Colonic mucosa (tissue), 4 donors: Measurements from ENCODE around the gene VSIG2. TPM values are rescaled to one million over a fixed set of nuclear protein-coding genes. Genes with fewer than 3 reads are reported as not detected.

Experiments
- DNase-seq: peaks from one replicate; pipeline ENCODE4 v3.0.0-alpha.2; 2020
- H3K27ac ChIP-seq: fragments of 200-600 bp; one replicate; pipeline ENCODE4 v1.8.0; 2021
- H3K27me3 ChIP-seq: fragments of 200-600 bp; one replicate; pipeline ENCODE4 v1.8.0; 2021
- H3K36me3 ChIP-seq: fragments of 200-600 bp; one replicate; pipeline ENCODE4 v1.8.0; 2021
- H3K4me1 ChIP-seq: fragments of 200-600 bp; one replicate; pipeline ENCODE4 v1.8.0; 2021; ENCODE audit warnings: mild to moderate bottlenecking
- H3K4me3 ChIP-seq: fragments of 200-600 bp; one replicate; pipeline ENCODE4 v1.8.0; 2021
- H3K9ac ChIP-seq, 2 donors: one replicate each; pipeline ENCODE4 v1.7.0; 2013; ENCODE audit warnings: control low read depth in 2 of 2, low read depth in 2 of 2, low read length in 2 of 2
- H3K9me3 ChIP-seq: fragments of 200-600 bp; one replicate; pipeline ENCODE4 v1.8.0; 2021
- intact Hi-C: fragments of 100-400 bp; cut with DNase I; formaldehyde crosslinking; loops from one replicate; pipeline ENCODE4 v1.14.1; 2022
- total RNA-seq, 2 donors: library from RNA; stranded (reverse); fragmentation: NEBNext Ultra II Directional in 1 of 2; extraction: Animal tissue kit (Norgen Biotek cat#: 25700) in 1 of 2; gene quantifications; one replicate each; pipeline ENCODE4 v1.2.1, GENCODE V29; 2021
- TF ChIP-seq, protein P1 (sequence below): fragments of 200-600 bp; IDR thresholded peaks from one replicate; pipeline ENCODE4 v1.8.0; 2022; ENCODE audit warnings: antibody characterized with exemption, mild to moderate bottlenecking
- donor health status: healthy.
- donor health status: DM: no; HTN: no; CAD: no.
- donor health status: DM: no; HTN: no; CAD: no.

VSIG2 gene
- total RNA-seq, 2 donors from 2014 or later, result 122 to 155 TPM

DNA sequence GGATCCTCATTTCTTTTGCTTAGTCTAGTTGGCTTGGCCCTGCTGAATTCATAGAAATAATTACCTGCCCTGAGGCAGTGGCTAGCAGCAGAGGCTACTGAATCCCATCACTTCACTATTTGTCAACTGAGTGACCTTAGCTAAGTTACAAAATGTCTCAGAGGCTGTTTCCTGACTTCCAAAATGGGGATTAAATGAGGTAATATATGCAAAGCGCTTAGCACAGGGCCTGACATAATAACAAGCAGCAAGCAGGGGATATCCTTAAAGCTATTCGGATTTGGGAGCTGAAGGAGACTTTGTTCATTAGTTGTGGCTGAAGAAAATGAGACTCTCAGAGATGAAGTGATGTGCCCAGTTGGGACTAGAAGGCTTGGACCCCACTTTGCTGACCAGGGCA, 9.5 kb downstream of the VSIG2 start:
- intact Hi-C loops, result no loop called here
- no peak overlapping the region for H3K4me3 ChIP-seq
- H3K27me3 ChIP-seq, result peaks cover 4% of the 10 kb centered on the region

DNA sequence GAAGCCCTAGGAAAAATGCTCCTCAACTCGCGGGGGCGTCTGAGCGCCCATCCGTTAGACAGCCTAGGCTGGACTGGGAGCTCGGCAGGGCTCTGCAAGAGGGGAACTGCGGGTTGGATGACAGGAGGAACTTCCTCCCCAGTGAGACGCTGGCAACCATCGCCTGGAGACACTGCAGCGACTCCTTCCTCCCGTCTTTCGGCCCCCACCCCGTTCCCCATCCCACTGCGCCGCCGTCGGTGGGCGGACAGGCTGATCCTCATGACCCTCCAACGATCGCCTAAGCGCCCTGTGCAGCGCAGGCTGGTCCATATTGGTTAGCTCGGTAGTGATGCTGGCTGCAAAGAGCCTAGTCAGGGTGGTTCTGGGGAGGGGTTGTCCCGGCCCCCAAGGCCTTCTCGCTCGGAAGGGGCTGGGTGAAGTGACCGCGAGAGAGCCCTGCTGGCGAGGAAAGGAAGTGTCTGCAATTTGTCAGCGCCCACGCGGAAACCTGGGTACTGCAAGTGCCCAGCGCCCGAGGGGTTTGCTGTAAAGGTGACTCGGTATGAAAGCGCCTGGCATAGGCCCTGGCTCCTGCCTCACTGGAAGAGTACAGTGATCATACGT, 11.7 kb downstream of the VSIG2 start:
- H3K4me1 ChIP-seq, result peaks cover 12% of the 10 kb centered on the region
- no peak for DNase-seq
- no peaks in the 10 kb centered on the region for H3K9me3 ChIP-seq
- TF ChIP-seq, protein P1, sequence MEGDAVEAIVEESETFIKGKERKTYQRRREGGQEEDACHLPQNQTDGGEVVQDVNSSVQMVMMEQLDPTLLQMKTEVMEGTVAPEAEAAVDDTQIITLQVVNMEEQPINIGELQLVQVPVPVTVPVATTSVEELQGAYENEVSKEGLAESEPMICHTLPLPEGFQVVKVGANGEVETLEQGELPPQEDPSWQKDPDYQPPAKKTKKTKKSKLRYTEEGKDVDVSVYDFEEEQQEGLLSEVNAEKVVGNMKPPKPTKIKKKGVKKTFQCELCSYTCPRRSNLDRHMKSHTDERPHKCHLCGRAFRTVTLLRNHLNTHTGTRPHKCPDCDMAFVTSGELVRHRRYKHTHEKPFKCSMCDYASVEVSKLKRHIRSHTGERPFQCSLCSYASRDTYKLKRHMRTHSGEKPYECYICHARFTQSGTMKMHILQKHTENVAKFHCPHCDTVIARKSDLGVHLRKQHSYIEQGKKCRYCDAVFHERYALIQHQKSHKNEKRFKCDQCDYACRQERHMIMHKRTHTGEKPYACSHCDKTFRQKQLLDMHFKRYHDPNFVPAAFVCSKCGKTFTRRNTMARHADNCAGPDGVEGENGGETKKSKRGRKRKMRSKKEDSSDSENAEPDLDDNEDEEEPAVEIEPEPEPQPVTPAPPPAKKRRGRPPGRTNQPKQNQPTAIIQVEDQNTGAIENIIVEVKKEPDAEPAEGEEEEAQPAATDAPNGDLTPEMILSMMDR, result peak; percentile 34
- peaks cover under 1% of the 10 kb centered on the region for H3K27me3 ChIP-seq
- intact Hi-C loops, result no loop called here
- peak overlapping the region; percentile 45 for H3K4me3 ChIP-seq
- H3K36me3 ChIP-seq, result no peaks in the 10 kb centered on the region
- H3K9ac ChIP-seq, result peak overlapping the region; percentile 6 to 46
- no peak overlapping the region for H3K27ac ChIP-seq

More for the DNA sequence above, 9.5 kb downstream of the VSIG2 start:
- no peak for DNase-seq
- no peak overlapping the region for H3K27ac ChIP-seq
- H3K9me3 ChIP-seq, result no peaks in the 10 kb centered on the region
- H3K36me3 ChIP-seq, result no peaks in the 10 kb centered on the region
- peaks cover 12% of the 10 kb centered on the region for H3K4me1 ChIP-seq
- no peak overlapping the region for H3K9ac ChIP-seq
- TF ChIP-seq, protein P1, result no peak

DNA sequence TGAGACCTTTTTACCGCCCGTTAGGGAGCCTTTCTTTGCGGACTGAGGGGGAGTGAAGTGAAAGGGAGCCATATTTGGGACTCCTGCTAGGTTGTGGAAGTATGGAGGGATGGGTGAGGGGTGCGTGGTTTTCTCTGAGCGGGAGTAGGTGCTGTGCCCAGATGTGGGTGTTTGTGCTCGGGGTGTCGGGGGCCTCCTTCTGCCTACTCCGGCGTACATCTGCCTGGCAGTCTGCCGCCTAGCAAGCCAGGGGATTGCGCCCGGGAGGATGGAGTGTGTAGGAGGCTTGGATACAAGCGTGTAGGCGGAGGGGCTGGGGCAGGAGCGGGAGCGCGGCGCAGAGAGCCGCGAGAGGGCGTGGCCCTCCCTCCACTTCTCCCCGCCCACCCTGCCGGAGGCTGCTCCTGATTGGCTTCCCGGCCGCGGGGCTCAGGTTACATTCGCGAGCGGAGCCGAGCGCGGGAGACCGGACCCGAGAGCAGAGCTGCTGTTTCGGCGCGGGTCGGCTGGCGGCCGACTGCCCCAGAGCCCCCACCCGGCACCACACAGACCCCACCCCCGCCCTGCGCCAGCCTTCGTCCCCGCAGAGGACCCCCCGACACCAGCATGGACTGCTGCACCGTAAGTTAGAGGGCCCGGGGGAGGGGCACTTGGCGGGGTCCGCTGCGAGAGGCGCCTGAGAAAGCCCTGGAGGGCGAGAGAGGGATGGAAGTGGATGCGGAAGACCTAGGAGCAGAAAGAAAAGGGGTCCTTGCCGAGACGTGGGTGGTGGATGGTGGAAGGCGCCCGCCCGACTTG, 12.4 kb downstream of the VSIG2 start, which contains the start of gene NRGN:
Gene NRGN (plus strand): TSS at position 464 of the 798 bp plus-strand sequence. CDS start 143 bp downstream, at position 607.
- DNase-seq, result peak; percentile 94
- H3K36me3 ChIP-seq, result no peaks in the 10 kb centered on the region
- no peaks in the 10 kb centered on the region for H3K9me3 ChIP-seq
- intact Hi-C loops, result no loop called here
- no peaks in the 10 kb centered on the region for H3K27me3 ChIP-seq
- H3K4me1 ChIP-seq, result peaks cover 12% of the 10 kb centered on the region
- H3K9ac ChIP-seq, result peak within 1 kb of the TSS; percentile 24 to 46
- TF ChIP-seq, protein P1, result no peak
- H3K4me3 ChIP-seq, result peak within 1 kb of the TSS; percentile 45
- no peak within 1 kb of the TSS for H3K27ac ChIP-seq

DNA sequence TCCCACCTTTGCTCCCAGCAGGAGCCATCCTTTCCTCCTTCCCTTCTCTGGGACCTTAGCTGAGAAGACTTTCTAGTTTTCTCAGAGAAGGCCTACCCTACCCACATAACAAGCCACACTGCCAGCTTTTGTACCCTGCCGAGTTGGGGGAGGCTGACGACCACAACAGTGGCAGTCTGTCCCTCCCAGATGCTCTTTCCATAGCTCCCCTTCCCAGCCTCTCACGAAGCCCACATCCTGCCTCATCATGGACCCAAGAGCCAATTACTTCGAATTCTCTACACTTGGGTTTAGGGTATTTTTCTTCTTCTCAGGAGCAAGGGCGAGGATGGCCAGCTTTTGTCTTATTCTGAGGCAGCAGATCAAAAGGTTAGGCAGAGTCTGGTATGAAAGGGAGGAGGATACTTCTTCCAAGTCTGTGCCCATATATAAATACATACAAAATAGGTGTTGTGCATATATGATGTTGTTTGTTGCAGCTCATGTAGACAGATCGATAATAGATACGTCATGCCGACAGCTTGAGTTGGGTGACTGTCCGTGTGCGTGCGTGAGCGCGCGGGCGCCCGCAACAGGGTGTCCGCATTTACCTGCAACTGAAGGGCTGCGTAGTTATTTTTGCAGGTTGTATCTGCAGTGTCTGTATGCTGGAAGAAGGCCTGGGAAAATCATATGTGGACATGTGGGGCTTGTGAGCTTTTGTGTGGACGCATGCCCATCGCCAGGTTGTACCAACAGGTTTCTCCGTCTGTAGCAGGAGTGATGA, 13.2 kb downstream of the VSIG2 start:
- no peak for DNase-seq
- Histone ChIP-seq H3K9me3 (no peaks in the 10 kb centered on the region), H3K4me1 (peaks cover 12% of the 10 kb centered on the region), H3K9ac (peak overlapping the region in 1 of 2 donors; percentile 23), H3K27ac (no peak overlapping the region), H3K36me3 (no peaks in the 10 kb centered on the region), H3K27me3 (no peaks in the 10 kb centered on the region), H3K4me3 (no peak overlapping the region)
- intact Hi-C loops, result no loop called here
- TF ChIP-seq, protein P1, result no peak

DNA sequence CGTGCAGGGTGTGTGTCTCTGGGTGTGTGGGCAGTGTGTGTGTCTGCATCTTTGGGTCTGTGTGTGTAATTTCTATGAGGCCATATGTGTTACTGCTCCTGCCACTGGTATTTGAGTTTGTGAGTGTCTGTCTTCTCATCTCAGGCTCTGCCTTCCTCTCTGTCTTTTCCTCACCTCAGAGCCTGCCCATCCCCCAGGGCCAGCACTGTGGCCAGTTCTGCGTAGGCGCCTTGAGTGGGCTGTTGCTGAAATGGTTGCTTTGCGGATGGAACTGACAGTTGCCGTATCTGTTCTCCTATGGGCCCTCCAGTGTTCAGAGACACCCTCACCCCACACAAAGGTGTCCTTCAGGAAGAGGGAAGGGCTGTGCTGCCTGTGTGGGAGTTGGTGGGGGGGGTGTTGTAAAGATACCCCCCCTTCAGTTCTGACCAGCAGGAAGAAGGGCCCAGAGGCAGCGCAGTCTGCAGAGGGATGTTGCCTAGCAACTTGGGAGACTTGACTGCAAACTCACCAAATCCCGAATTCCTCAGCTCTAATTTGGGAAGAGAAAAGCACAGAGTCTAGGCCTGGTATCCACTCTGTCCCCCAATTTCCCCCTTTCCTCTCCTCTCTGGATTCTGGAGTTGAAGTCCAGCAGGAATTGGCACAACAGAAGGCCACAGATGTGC, 14.3 kb downstream of the VSIG2 start:
- H3K9me3 ChIP-seq, result no peaks in the 10 kb centered on the region
- H3K36me3 ChIP-seq, result no peaks in the 10 kb centered on the region
- no peak overlapping the region for H3K4me3 ChIP-seq
- DNase-seq, result no peak
- TF ChIP-seq, protein P1, result no peak
- H3K27ac ChIP-seq, result no peak overlapping the region
- no peak overlapping the region for H3K9ac ChIP-seq
- H3K4me1 ChIP-seq, result peaks cover 12% of the 10 kb centered on the region
- intact Hi-C loops, result no loop called here
- no peaks in the 10 kb centered on the region for H3K27me3 ChIP-seq
